SK-N-SH treated with all-trans-retinoic acid at 6 μM for 48 hours (cell line): ENCODE results near the gene PIK3AP1.

ENCODE experiments used
- OSR1 ChIP-seq: fragments of 250-450 bp; sonication (Bioruptor Pico); IDR thresholded peaks from 2 replicates; pipeline ENCODE4 v1.8.0; 2022; ENCODE audit warnings: moderate library complexity, mild to moderate bottlenecking, inconsistent platforms
- PATZ1 ChIP-seq: fragments of 250-450 bp; sonication (Bioruptor Pico); IDR thresholded peaks from 2 replicates; pipeline ENCODE4 v1.8.0; 2020; ENCODE audit warnings: mild to moderate bottlenecking, moderate library complexity, borderline replicate concordance
- TOX ChIP-seq: fragments of 250-450 bp; sonication (Bioruptor Pico); IDR thresholded peaks from 2 replicates; pipeline ENCODE4 v1.8.0; 2021; ENCODE audit warnings: mild to moderate bottlenecking, moderate library complexity, borderline replicate concordance
- TSHZ2 ChIP-seq: fragments of 250-450 bp; sonication (Bioruptor Pico); IDR thresholded peaks from 2 replicates; pipeline ENCODE4 v1.5.0; 2020; ENCODE audit warnings: mild to moderate bottlenecking, moderate library complexity
- ZFP3 ChIP-seq: fragments of 250-450 bp; sonication (Bioruptor Pico); IDR thresholded peaks from 2 replicates; pipeline ENCODE4 v1.5.0; 2020; ENCODE audit warnings: mild to moderate bottlenecking, moderate library complexity
- ZFP30 ChIP-seq: fragments of 450-650 bp; formaldehyde crosslinking; IDR thresholded peaks from 2 replicates; pipeline ENCODE4 v1.5.0; 2022; ENCODE audit warnings: mild to moderate bottlenecking, moderate library complexity
- ZNF565 ChIP-seq: fragments of 450-650 bp; formaldehyde crosslinking; conservative IDR thresholded peaks from 2 replicates; pipeline ENCODE4 v1.5.0; 2020; ENCODE audit warnings: low read depth, mild to moderate bottlenecking, moderate library complexity
- ZNF70 ChIP-seq: fragments of 450-650 bp; formaldehyde crosslinking; IDR thresholded peaks from 2 replicates; pipeline ENCODE4 v1.5.0; 2020; ENCODE audit warnings: mild to moderate bottlenecking, moderate library complexity

- TF ChIP-seq PATZ1 (CRISPR knock-in tag) (no peak), OSR1 (CRISPR knock-in tag) (no peak), TOX (CRISPR knock-in tag) (no peak), ZFP30 (no peak), ZNF565 (CRISPR knock-in tag) (no peak), ZNF70 (CRISPR knock-in tag) (no peak), TSHZ2 (CRISPR knock-in tag) (no peak), ZFP3 (CRISPR knock-in tag) (no peak)
These were observed 15.8 kb downstream of the PIK3AP1 start for GRCh38 chr10:96704563-96704962.
